ENCODE data around the gene COL16A1. TPM values are rescaled to one million over a fixed set of nuclear protein-coding genes. Genes with fewer than 3 reads are reported as not detected.

The COL16A1 gene
- total and polyA plus RNA-seq, 2 of the 13 experiments (the other 11 are each of a cell fraction or from before 2014, with no cell fraction given): 4.3 to 12.2 TPM

DNA sequence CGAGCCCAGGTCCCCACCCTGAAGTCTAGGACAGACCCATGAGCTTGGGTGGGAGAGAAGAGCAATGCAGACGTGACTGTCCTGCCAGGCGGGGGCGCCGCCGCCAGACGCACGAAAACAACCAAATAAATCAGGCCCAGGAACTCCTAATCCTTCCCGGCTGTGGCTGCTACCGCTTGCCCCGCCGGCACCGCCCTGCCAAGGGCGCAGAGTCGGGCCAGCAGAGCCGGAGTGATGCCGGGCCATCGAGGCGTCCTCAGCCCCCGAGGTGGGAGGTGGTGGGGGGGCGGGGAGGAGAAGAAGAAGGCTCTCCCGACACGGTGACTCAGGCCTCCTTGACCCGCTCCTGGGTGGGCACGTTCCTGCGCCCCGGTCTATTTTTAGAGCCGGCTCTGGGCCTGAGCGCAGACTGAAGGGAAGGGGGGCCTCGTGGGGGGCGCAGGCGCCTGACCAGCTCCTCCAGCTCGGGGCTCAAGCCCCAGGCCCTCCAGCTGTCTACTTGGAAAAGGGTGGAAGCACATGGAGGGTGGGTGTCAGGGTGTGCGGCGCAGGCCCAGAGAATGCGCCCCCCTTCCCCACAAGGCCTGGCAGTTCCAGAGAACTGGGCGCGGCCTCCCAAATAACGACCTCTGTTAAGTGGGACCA is 10.7 kb upstream of the COL16A1 start (continued):
- TF ChIP-seq, protein P1, sequence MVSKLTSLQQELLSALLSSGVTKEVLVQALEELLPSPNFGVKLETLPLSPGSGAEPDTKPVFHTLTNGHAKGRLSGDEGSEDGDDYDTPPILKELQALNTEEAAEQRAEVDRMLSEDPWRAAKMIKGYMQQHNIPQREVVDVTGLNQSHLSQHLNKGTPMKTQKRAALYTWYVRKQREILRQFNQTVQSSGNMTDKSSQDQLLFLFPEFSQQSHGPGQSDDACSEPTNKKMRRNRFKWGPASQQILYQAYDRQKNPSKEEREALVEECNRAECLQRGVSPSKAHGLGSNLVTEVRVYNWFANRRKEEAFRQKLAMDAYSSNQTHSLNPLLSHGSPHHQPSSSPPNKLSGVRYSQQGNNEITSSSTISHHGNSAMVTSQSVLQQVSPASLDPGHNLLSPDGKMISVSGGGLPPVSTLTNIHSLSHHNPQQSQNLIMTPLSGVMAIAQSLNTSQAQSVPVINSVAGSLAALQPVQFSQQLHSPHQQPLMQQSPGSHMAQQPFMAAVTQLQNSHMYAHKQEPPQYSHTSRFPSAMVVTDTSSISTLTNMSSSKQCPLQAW (CRISPR knock-in tag; IDR thresholded peaks at IDR 0.05): peak; percentile 24; the same call in 1 of the 2 replicates
- TF ChIP-seq, protein P2, sequence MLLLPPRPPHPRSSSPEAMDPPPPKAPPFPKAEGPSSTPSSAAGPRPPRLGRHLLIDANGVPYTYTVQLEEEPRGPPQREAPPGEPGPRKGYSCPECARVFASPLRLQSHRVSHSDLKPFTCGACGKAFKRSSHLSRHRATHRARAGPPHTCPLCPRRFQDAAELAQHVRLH (CRISPR knock-in tag; IDR thresholded peaks at IDR 0.05; ENCODE audit: borderline replicate concordance, low read depth): no peak
- TF ChIP-seq GFI1 (CRISPR knock-in tag; IDR thresholded peaks at IDR 0.05; ENCODE audit: borderline replicate concordance): peak; percentile 69; the same call in 1 of the 2 replicates
- TF ChIP-seq TCF12 (IDR thresholded peaks at IDR 0.05): no peak
- peak; percentile 33; the same call in 1 of the 2 replicates for TF ChIP-seq TCF12 (CRISPR knock-in tag; IDR thresholded peaks at IDR 0.05)
- TF ChIP-seq, protein P3, sequence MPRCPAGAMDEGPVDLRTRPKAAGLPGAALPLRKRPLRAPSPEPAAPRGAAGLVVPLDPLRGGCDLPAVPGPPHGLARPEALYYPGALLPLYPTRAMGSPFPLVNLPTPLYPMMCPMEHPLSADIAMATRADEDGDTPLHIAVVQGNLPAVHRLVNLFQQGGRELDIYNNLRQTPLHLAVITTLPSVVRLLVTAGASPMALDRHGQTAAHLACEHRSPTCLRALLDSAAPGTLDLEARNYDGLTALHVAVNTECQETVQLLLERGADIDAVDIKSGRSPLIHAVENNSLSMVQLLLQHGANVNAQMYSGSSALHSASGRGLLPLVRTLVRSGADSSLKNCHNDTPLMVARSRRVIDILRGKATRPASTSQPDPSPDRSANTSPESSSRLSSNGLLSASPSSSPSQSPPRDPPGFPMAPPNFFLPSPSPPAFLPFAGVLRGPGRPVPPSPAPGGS (CRISPR knock-in tag; IDR thresholded peaks at IDR 0.05): no peak
- no peak for TF ChIP-seq TSC22D2 (CRISPR knock-in tag; IDR thresholded peaks at IDR 0.05; ENCODE audit: borderline replicate concordance)
- TF ChIP-seq, protein P4, sequence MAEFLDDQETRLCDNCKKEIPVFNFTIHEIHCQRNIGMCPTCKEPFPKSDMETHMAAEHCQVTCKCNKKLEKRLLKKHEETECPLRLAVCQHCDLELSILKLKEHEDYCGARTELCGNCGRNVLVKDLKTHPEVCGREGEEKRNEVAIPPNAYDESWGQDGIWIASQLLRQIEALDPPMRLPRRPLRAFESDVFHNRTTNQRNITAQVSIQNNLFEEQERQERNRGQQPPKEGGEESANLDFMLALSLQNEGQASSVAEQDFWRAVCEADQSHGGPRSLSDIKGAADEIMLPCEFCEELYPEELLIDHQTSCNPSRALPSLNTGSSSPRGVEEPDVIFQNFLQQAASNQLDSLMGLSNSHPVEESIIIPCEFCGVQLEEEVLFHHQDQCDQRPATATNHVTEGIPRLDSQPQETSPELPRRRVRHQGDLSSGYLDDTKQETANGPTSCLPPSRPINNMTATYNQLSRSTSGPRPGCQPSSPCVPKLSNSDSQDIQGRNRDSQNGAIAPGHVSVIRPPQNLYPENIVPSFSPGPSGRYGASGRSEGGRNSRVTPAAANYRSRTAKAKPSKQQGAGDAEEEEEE (CRISPR knock-in tag; IDR thresholded peaks at IDR 0.05; ENCODE audit: borderline replicate concordance): no peak
- 0 out of 2 replicates have a peak, but pooled peaks have one; percentile 36 for TF ChIP-seq ZNF761 (CRISPR knock-in tag; conservative IDR thresholded peaks at IDR 0.05)
- peak; percentile 21 for TF ChIP-seq HNRNPLL (IDR thresholded peaks at IDR 0.05; ENCODE audit: low read depth, low read length, poor library complexity, severe bottlenecking)
- TF ChIP-seq ZNF235 (CRISPR knock-in tag; IDR thresholded peaks at IDR 0.05; ENCODE audit: borderline replicate concordance): no peak
- TF ChIP-seq ZNF792 (CRISPR knock-in tag; IDR thresholded peaks at IDR 0.05): no peak
- TF ChIP-seq ZNF34 (CRISPR knock-in tag; IDR thresholded peaks at IDR 0.05; ENCODE audit: borderline replicate concordance): no peak
- TF ChIP-seq MYNN (CRISPR knock-in tag; IDR thresholded peaks at IDR 0.05; ENCODE audit: low read depth): no peak
- TF ChIP-seq GZF1 (CRISPR knock-in tag; IDR thresholded peaks at IDR 0.05): no peak
- TF ChIP-seq ETV6 (CRISPR knock-in tag; conservative IDR thresholded peaks at IDR 0.05): no peak
- no peak for TF ChIP-seq STAT5B (CRISPR knock-in tag; IDR thresholded peaks at IDR 0.05)
- no peak for TF ChIP-seq ZNF333 (CRISPR knock-in tag; IDR thresholded peaks at IDR 0.05; ENCODE audit: borderline replicate concordance)
- TF ChIP-seq ZNF776 (CRISPR knock-in tag; IDR thresholded peaks at IDR 0.05): no peak
- TF ChIP-seq, protein P5, sequence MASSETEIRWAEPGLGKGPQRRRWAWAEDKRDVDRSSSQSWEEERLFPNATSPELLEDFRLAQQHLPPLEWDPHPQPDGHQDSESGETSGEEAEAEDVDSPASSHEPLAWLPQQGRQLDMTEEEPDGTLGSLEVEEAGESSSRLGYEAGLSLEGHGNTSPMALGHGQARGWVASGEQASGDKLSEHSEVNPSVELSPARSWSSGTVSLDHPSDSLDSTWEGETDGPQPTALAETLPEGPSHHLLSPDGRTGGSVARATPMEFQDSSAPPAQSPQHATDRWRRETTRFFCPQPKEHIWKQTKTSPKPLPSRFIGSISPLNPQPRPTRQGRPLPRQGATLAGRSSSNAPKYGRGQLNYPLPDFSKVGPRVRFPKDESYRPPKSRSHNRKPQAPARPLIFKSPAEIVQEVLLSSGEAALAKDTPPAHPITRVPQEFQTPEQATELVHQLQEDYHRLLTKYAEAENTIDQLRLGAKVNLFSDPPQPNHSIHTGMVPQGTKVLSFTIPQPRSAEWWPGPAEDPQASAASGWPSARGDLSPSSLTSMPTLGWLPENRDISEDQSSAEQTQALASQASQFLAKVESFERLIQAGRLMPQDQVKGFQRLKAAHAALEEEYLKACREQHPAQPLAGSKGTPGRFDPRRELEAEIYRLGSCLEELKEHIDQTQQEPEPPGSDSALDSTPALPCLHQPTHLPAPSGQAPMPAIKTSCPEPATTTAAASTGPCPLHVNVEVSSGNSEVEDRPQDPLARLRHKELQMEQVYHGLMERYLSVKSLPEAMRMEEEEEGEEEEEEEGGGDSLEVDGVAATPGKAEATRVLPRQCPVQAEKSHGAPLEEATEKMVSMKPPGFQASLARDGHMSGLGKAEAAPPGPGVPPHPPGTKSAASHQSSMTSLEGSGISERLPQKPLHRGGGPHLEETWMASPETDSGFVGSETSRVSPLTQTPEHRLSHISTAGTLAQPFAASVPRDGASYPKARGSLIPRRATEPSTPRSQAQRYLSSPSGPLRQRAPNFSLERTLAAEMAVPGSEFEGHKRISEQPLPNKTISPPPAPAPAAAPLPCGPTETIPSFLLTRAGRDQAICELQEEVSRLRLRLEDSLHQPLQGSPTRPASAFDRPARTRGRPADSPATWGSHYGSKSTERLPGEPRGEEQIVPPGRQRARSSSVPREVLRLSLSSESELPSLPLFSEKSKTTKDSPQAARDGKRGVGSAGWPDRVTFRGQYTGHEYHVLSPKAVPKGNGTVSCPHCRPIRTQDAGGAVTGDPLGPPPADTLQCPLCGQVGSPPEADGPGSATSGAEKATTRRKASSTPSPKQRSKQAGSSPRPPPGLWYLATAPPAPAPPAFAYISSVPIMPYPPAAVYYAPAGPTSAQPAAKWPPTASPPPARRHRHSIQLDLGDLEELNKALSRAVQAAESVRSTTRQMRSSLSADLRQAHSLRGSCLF (CRISPR knock-in tag; IDR thresholded peaks at IDR 0.05; ENCODE audit: borderline replicate concordance): no peak
